ENCODE results near the gene PABPN1L. TPM values are rescaled to one million over a fixed set of nuclear protein-coding genes. Genes with fewer than 3 reads are reported as not detected.

PABPN1L gene
- polyA plus RNA-seq, 1 donor from 2014 or later, result not detected

GRCh38 chr16:88882358-88883030 is 16.0 kb upstream of the PABPN1L start:
- Mint-ChIP-seq H3K9me3 (no peaks in the 10 kb centered on the region), H3K27ac (no peak overlapping the region), H3K27me3 (no peaks in the 10 kb centered on the region), H3K4me3 (no peak overlapping the region), H3K36me3 (peaks cover 1% of the 10 kb centered on the region), H3K4me1 (peaks cover 0 to 1% (median 0%) of the 10 kb centered on the region in 3 donors)

- Mint-ChIP-seq H3K4me3 (no peak overlapping the region), H3K4me1 (peaks cover 0 to 1% (median 0%) of the 10 kb centered on the region in 3 donors), H3K36me3 (no peaks in the 10 kb centered on the region), H3K27me3 (no peaks in the 10 kb centered on the region), H3K9me3 (no peaks in the 10 kb centered on the region), H3K27ac (no peak overlapping the region)
Measured at GRCh38 chr16:88881675-88882357, 15.4 kb upstream of the PABPN1L start.

DNA sequence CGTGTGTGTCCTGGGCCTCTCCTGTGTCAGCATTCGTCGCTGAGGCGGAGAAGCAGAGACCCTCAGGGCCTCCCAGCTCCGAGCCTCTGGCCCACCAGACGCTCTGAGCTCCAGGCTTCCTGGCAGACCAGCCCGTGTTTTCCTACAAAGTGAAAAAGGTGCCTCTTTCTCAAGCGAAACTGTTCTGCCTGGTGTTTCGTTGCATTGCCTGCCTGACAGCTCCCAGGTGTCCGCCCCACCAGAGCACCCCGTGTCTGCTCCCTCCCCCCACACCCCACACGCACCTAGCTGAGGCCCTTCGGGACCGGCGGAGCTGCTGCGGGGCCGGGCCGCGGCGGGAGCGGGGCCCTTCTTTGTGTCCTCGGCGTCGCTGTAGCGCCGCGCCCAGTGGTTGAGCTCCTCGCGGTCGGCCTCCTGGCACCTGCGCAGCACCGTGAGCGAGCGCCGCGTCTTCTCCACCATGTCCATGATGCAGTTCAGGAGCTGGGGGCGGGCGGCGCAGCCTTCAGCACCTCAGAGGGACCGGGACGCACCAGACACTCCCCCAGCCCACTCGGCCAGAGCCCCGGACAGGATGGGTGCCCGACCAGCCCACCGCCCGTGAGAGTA is 14.7 kb upstream of the PABPN1L start:
- Mint-ChIP-seq H3K36me3 (no peaks in the 10 kb centered on the region), H3K9me3 (no peaks in the 10 kb centered on the region), H3K4me3 (peak overlapping the region in 1 of 4 donors; percentile 12)

GRCh38 chr16:88880226-88881006 is 14.0 kb upstream of the PABPN1L start:
- H3K27ac Mint-ChIP-seq, result peak overlapping the region in 1 of 3 donors; percentile 71
- H3K36me3 Mint-ChIP-seq, result no peaks in the 10 kb centered on the region
- peaks cover 0 to 1% (median under 1%) of the 10 kb centered on the region in 3 donors for H3K4me1 Mint-ChIP-seq
- no peaks in the 10 kb centered on the region for H3K27me3 Mint-ChIP-seq
- no peaks in the 10 kb centered on the region for H3K9me3 Mint-ChIP-seq
- H3K4me3 Mint-ChIP-seq, result no peak overlapping the region

More for the DNA sequence above, 14.7 kb upstream of the PABPN1L start:
- no peak overlapping the region for H3K27ac Mint-ChIP-seq
- peaks cover 0 to 1% (median 0%) of the 10 kb centered on the region in 3 donors for H3K4me1 Mint-ChIP-seq
- H3K27me3 Mint-ChIP-seq, result no peaks in the 10 kb centered on the region

GRCh38 chr16:88879788-88880055 is 13.3 kb upstream of the PABPN1L start:
- no peak overlapping the region for H3K4me3 Mint-ChIP-seq
- H3K27ac Mint-ChIP-seq, result peak overlapping the region in 1 of 3 donors; percentile 71

DNA sequence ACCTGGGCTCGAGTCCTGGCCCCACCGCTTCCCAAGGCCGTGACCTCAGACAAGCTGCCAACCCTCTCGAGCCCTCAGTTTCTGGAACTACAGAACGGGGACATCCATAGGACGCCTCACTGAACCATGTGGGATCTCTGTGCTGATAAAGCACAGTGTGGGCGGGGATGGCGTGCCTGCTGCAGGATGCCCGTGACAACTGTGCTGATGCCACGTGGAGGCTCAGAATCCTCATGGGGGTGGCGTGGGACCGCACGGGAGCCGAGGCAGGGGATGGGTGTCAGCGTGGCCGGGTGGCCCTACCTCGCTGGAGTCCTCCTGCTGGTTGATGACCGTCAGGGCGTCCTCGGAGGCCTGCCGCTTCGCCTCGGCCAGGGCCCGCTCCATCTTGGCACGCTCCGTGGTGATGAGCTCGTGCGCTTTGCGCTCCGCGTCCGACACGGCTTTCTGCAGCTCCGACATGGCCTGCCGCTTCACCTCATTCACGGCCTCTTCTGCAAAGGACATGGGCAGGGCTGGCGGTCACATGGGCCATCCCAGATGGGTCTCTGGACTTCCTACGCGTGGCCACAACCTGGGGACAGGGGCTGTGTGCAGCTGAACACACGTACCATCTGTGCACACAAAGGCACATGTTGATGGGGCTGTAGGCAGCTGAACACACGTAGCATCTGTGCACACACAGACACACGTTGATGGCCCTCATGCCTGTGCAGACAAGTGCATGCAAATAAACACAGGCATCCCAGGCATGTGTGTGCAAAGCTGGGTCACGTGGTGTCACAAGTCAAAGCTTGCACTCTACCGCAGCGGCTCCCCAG is 12.7 kb upstream of the PABPN1L start:
- Mint-ChIP-seq H3K36me3 (no peaks in the 10 kb centered on the region), H3K4me1 (peaks cover 0 to 3% (median 1%) of the 10 kb centered on the region in 3 donors), H3K9me3 (no peaks in the 10 kb centered on the region), H3K27me3 (no peaks in the 10 kb centered on the region), H3K4me3 (peak overlapping the region in 1 of 4 donors; percentile 57), H3K27ac (no peak overlapping the region)

More at GRCh38 chr16:88879788-88880055, 13.3 kb upstream of the PABPN1L start:
- no peaks in the 10 kb centered on the region for H3K27me3 Mint-ChIP-seq
- no peaks in the 10 kb centered on the region for H3K9me3 Mint-ChIP-seq
- H3K36me3 Mint-ChIP-seq, result no peaks in the 10 kb centered on the region
- H3K4me1 Mint-ChIP-seq, result peaks cover 0 to 3% (median 1%) of the 10 kb centered on the region in 3 donors

DNA sequence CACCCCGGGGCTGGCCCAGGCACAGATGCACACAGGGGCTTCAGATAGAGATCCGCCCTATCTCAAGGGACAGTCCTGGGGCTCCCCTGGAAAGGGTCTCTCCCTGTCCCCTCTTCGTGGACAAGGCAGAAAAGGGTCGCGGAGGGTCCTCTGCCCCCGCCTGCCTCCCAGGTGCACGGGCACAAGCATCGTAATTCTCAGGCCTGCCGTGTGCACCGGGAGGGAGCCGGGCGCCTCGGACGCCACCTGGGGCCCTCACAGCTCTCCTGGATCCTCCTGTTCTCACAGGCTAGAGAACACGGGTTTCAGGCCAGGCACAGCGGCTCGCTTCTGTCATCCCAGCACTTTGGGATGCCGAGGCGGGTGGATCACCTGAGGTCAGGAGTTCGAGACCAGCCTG is 11.9 kb upstream of the PABPN1L start:
- no peaks in the 10 kb centered on the region for H3K27me3 Mint-ChIP-seq
- no peak overlapping the region for H3K4me3 Mint-ChIP-seq
- H3K4me1 Mint-ChIP-seq, result peaks cover 0 to 3% (median 1%) of the 10 kb centered on the region in 3 donors
- no peaks in the 10 kb centered on the region for H3K36me3 Mint-ChIP-seq
- H3K27ac Mint-ChIP-seq, result no peak overlapping the region
- no peaks in the 10 kb centered on the region for H3K9me3 Mint-ChIP-seq

GRCh38 chr16:88877564-88878289 is 11.3 kb upstream of the PABPN1L start:
- Mint-ChIP-seq H3K36me3 (no peaks in the 10 kb centered on the region), H3K4me1 (peaks cover 0 to 3% (median 1%) of the 10 kb centered on the region in 3 donors), H3K27ac (no peak overlapping the region), H3K4me3 (no peak overlapping the region), H3K9me3 (no peaks in the 10 kb centered on the region), H3K27me3 (no peaks in the 10 kb centered on the region)

DNA sequence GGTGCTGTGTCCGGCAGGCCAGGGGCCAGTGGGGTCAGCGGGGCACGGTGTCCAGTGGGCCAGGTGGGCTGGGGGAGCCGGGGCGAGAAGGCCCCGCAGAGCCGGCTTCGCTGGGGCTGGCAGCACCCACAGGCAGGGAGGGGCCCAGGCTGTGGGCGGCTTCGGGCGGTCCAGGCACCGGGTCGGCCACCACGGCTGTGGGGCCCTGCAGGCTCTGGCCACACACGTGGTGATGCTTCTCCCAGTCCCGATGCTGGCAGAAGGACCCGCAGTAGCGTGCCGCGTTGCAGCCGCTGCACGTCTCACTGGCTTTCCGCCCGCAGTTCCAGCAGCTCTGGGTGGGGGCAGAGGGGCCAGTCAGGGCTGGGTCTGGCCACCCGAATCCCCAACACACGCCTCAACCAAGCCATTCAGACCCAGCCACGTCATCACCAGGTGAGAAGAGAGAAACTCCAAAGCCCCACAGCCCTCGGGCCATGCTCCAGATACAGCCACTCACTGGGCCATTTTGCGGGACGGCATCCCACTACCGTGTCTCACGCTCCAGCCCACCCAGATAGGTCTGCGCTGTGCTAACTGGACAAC is 10.6 kb upstream of the PABPN1L start:
- Mint-ChIP-seq H3K4me1 (peaks cover 0 to 4% (median 0%) of the 10 kb centered on the region in 3 donors), H3K36me3 (no peaks in the 10 kb centered on the region), H3K27me3 (no peaks in the 10 kb centered on the region), H3K9me3 (no peaks in the 10 kb centered on the region), H3K4me3 (no peak overlapping the region), H3K27ac (no peak overlapping the region)

DNA sequence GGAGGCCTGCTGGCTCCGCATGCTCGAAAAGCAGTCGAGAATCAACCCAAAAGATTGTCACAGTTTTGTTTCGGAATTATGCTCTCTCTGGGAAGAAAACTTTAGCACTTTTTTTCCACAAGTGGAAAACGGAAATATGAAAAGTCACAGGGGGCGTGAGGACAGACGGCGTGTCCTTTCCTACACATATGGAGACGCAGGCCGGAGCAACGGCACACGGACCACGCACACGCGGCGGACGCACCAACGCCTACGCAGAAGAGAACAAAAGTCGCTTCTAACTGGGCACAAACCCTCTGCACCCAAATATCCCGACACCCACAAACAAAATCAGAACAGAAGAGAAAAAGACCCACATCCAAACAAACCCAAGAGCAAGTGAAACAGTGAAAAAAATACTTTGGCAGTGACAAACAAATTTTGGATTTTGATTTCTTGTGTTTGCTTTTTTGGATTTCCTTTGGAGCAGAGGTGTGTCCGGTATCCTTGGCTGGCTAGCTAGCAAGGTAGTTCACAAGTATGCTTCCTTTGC is 9.3 kb upstream of the PABPN1L start:
- H3K9me3 Mint-ChIP-seq, result no peaks in the 10 kb centered on the region
- H3K27ac Mint-ChIP-seq, result no peak overlapping the region
- H3K4me1 Mint-ChIP-seq, result peaks cover 5 to 8% (median 6%) of the 10 kb centered on the region in 3 donors
- H3K27me3 Mint-ChIP-seq, result peaks cover 5% of the 10 kb centered on the region
- H3K36me3 Mint-ChIP-seq, result peaks cover 1% of the 10 kb centered on the region
- no peak overlapping the region for H3K4me3 Mint-ChIP-seq

- no peak overlapping the region for H3K4me3 Mint-ChIP-seq
- peaks cover 8% of the 10 kb centered on the region for H3K27me3 Mint-ChIP-seq
- no peaks in the 10 kb centered on the region for H3K9me3 Mint-ChIP-seq
- H3K4me1 Mint-ChIP-seq, result peaks cover 8 to 11% (median 9%) of the 10 kb centered on the region in 3 donors
- no peak overlapping the region for H3K27ac Mint-ChIP-seq
- H3K36me3 Mint-ChIP-seq, result peaks cover 1% of the 10 kb centered on the region
Measured at GRCh38 chr16:88874938-88875599, 8.6 kb upstream of the PABPN1L start.

DNA sequence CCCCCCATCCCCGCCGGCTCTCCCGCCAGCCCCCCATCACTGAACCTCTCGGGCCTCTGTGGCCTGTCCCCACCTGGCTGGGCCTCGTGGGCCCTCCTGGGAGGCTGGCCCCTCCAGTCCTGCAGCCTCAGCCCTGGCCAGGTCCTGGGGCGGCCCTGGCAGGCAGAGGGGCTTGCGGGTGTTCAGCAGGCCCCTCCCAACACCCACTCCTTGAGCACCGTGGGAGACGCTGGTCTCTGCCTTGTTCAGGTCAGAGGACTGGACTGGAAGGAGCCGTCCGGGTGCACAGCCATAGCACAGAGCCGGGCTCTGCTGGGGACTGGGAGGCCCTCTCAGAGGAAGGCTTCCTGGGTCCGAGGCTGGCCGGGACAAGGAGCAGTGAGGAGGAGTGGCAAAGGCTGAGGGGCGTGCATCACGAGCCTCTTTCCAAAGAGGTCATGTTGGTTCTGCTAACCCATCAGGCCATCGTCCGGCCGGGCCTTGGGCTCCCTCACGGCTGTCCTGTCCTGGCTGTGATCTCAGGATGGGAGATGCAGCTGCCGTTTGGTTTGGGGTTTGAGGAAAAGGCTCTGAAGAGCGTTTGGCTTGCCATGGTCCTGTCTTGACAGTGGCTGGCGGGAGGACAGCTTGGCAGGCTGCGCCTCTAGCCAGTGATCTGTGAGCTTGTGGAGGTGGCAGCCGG is 6.3 kb upstream of the PABPN1L start:
- Mint-ChIP-seq H3K4me3 (no peak overlapping the region), H3K36me3 (peaks cover 1% of the 10 kb centered on the region), H3K27me3 (peaks cover 12% of the 10 kb centered on the region), H3K9me3 (no peaks in the 10 kb centered on the region), H3K4me1 (peaks cover 8 to 11% (median 9%) of the 10 kb centered on the region in 3 donors), H3K27ac (peak overlapping the region in 1 of 3 donors; percentile 25)

Data from IgD-negative memory B cell (primary cell).